ENCODE data around the gene A2M. TPM values are rescaled to one million over a fixed set of nuclear protein-coding genes. Genes with fewer than 3 reads are reported as not detected.

A2M gene
- total and polyA plus RNA-seq, 10 of the 15 experiments (the other 5 are each of a cell fraction or from before 2014, with no cell fraction given): 0.03 to 3.5 (median 0.20) TPM; not detected in 5

GRCh38 chr12:9047105-9047504 is 68.6 kb downstream of the A2M start:
- no peak for DNase-seq (ENCODE audit: low read depth, low spot score)
- FAIRE-seq: no peak
- in situ Hi-C loops (cut with MboI) (loop anchor here (5.0 kb wide), 1 partner anchor 365 kb away; no protein-coding TSS in a partner anchor), intact Hi-C loops (cut with micrococcal nuclease; ENCODE audit: unreplicated experiment) (loop anchor here (10.0 kb wide), 2 partner anchors 132 to 502 kb away; partner anchors contain the start of genes CLEC4E and PHC1)
- no peaks in the 10 kb centered on the region for H4K20me1 ChIP-seq (ENCODE audit: control insufficient read depth, insufficient read depth)
- H3K4me1 ChIP-seq (ENCODE audit: control insufficient read depth, insufficient read depth, low read length): no peaks in the 10 kb centered on the region
- BruUV-seq (replicated peaks): no TSS peak
- 33% methylated on average over 1 of the region's 1 CpG for WGBS (ENCODE audit: insufficient coverage, insufficient replicate concordance, low lambda C conversion rate, missing lambda C conversion rate)
- no peak overlapping the region for H3K9ac ChIP-seq (ENCODE audit: control insufficient read depth, insufficient read depth, low read length)
- H3K9me3 ChIP-seq (replicated peaks; ENCODE audit: control insufficient read depth, insufficient read depth, low read length): no peaks in the 10 kb centered on the region
- H3K79me2 ChIP-seq (ENCODE audit: control insufficient read depth, insufficient read depth, low read length): no peaks in the 10 kb centered on the region
- TF ChIP-seq YY1 (IDR thresholded peaks at IDR 0.05; ENCODE audit: low read depth, low read length): no peak
- no peak for TF ChIP-seq JUNB (IDR thresholded peaks at IDR 0.05)
- no peak for TF ChIP-seq ZZZ3 (IDR thresholded peaks at IDR 0.05; ENCODE audit: control insufficient read depth, insufficient read length, low read depth)
- no peak for TF ChIP-seq KDM1A (IDR thresholded peaks at IDR 0.05; ENCODE audit: borderline replicate concordance)
- TF ChIP-seq TCF12 (IDR thresholded peaks at IDR 0.05; ENCODE audit: low read depth, low read length): no peak
- no peak for TF ChIP-seq YBX1 (IDR thresholded peaks at IDR 0.05)
- no peak for TF ChIP-seq IKZF2 (IDR thresholded peaks at IDR 0.05)
- TF ChIP-seq ZBED1 (IDR thresholded peaks at IDR 0.05; ENCODE audit: borderline replicate concordance): no peak
- TF ChIP-seq LARP7 (IDR thresholded peaks at IDR 0.05): no peak
- TF ChIP-seq SMAD5 (IDR thresholded peaks at IDR 0.05; ENCODE audit: low read depth): no peak
- TF ChIP-seq EP300 (IDR thresholded peaks at IDR 0.05; ENCODE audit: borderline replicate concordance in 1 of 2, control insufficient read depth in 1 of 2, low read depth in 2 of 2, low read length in 2 of 2): no peak
- no peaks in the 10 kb centered on the region for H3K36me3 ChIP-seq (ENCODE audit: control insufficient read depth in 2 of 2, insufficient read depth in 2 of 2, low read length in 1 of 2)
- RAD21 ChIA-PET (ENCODE audit: unreplicated experiment): no interaction called here
- H2AFZ ChIP-seq (ENCODE audit: control insufficient read depth, low read depth, low read length): no peak overlapping the region
- peaks cover 0 to 3% of the 10 kb centered on the region in 2 experiments; a peak in 1 of 4 replicates for H3K27me3 ChIP-seq (replicated peaks in 1 of 2; ENCODE audit: control insufficient read depth in 2 of 2, insufficient read depth in 2 of 2, low read length in 1 of 2)
- no peak overlapping the region for H3K4me2 ChIP-seq (ENCODE audit: control insufficient read depth, insufficient read depth)
- SMC1A ChIA-PET (ENCODE audit: uncharacterized antibody, unreplicated experiment): interaction anchor here (0.7 to 1.6 kb wide), 3 partner anchors 38 to 365 kb away, joined by 3 read pairs; no protein-coding TSS in a partner anchor
- H3K4me3 ChIP-seq: no peak overlapping the region
- POLR2A ChIA-PET: no interaction called here
- ATAC-seq: no peak
- no peak overlapping the region for H3K27ac ChIP-seq (ENCODE audit: control insufficient read depth, insufficient read depth)
- CTCF ChIA-PET: interaction anchor here (1.3 to 4.9 kb wide), 4 partner anchors 9 to 503 kb away, joined by 3 to 34 read pairs (median 15); no protein-coding TSS in a partner anchor
